NCI-H1092 treated with DMSO at 0.1 percent for 48 hours (cell line): ENCODE results near the gene C6orf132.
"Not testable (repeated sequence)": the region's sequence is repeated elsewhere in the genome, so short reads cannot be mapped to it uniquely, and the experiment has no call there.

Source experiments
- DNase-seq: peaks from one replicate; lab custom pipeline; 2025; lab: John Stamatoyannopoulos, UW

The C6orf132 gene

DNA sequence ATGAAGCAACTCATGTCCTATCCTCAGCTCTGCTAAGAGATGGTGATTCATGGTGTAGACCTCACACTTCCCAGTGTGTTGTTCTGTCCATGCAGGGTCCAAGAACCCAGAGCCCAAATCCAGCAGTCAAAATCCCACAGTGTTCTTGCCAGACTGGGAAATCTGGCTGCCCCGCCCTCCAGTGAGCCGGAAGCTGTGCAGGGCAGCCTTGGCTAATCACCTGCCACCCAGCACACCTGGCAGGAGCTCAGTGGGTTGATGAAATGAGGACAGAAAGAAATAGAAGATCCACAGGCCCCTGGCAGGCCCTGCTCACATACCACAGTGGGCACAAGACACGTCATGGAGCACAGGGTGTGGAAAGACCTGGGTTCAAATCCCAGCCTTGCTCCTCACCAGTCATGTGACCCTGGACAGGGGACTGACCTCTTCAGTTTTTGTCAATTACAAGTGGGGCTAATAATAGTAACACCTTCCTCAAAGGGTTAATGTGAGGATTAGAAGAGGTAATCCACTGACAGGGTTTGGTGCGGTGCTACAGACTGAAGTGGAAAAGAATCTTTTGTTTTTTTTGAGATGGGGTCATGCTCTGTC, 17.1 kb upstream of the C6orf132 start:
- DNase-seq, result no peak

DNA sequence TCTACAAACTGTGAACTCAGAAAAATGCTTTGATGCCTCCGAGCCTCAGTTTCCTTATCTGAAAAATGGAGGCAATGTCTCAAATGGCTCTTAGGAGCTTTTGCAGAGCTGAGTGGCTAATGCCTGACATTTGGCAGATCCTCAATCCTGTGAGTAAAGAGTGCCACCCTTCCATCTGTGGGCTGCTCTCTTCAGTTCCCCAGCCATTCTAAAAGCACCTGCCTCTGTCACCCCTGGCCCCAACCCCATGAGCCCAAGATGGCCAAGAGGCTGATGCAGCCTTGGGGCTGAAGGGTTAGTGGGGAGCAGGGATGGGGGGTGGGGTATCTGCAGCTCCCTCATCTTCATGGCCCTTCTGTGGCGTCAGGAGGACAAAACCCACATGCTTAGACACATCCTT, 16.2 kb upstream of the C6orf132 start:
- DNase-seq, result no peak

GRCh38 chr6:42158011-42158410, 15.6 kb upstream of the C6orf132 start:
- no peak for DNase-seq

DNA sequence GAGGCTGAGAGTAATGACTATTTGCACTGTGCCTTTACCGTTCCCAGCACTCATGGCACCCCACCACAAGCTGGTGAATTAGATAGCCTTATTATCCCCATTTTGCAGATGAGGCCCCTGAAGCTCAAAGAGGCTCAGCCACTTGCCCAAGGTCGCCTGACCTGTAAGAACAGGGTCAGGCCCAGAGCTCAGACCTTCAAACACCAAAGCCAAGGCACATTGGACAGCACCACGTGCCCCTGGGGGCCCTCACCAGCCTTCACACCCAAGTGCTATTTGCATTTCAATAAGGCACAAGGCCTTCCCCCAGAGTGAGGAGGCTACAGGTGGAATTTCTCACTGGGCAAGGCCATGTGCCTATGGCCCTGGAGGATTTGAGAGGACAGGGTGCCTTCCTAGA, 14.2 kb upstream of the C6orf132 start:
- DNase-seq, result no peak

DNA sequence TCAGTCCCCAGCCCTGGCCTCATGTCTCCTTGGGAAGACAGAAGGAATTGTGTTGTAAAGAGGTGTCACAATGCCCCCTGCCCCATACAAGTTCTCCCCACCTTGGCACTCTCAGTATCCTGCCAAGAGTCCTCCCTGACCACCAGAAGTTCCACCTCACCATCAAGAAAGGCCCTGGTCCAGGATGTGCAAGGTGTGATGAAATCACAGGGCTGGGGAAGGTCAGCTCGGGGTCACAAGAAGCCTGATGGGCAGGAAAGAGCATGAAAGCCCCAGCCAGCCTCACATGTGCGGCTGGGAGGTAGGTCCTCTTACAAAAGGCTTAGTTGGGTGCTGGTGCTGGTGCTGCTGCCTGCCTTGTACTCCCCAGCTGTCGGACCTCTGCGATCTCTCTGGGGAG, 12.9 kb upstream of the C6orf132 start:
- DNase-seq, result no peak

GRCh38 chr6:42154461-42155209, 12.2 kb upstream of the C6orf132 start:
- DNase-seq, result no peak

DNA sequence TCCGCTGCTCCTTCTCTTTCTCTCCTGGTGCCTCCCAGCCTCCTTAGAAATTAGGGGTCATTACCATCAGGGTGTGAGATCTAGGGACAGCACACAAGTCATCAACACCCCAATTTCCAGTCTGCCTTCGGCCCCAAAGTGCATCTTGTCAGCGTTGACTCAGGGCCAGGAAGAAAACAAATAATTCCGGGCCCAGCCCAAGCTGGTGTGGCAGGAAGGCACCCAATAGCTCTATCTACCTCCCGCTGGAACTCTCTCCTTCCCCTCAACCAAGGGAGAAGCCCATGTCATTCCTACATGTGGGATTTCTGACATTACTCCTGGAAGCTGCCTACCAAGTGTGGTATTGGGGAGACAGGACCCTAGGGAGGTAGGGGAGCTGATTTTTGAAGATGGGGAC, 11.5 kb upstream of the C6orf132 start:
- DNase-seq, result no peak

GRCh38 chr6:42152528-42153213, 10.3 kb upstream of the C6orf132 start:
- not testable (repeated sequence) for DNase-seq

DNA sequence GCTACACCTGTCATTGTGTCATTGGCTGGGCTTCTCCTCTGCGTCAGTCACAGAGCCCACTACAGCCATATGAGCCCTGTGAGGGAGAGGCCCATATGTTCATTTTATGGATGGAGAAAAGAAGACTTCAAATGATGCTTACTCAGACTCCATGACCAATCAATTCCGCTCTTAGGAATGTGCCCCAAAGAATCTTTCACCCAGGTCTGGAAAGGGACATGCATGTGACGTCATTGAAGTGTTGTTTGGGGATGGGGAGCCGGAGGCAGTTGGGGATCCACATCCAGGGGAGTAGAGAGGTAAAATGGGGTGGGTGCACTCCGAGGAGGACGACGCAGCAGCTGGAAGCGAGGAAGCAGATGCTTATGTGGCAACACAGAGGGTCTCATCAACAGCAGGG, 9.6 kb upstream of the C6orf132 start:
- DNase-seq, result no peak

- no peak for DNase-seq
Measured at GRCh38 chr6:42150254-42150653, 7.8 kb upstream of the C6orf132 start.

DNA sequence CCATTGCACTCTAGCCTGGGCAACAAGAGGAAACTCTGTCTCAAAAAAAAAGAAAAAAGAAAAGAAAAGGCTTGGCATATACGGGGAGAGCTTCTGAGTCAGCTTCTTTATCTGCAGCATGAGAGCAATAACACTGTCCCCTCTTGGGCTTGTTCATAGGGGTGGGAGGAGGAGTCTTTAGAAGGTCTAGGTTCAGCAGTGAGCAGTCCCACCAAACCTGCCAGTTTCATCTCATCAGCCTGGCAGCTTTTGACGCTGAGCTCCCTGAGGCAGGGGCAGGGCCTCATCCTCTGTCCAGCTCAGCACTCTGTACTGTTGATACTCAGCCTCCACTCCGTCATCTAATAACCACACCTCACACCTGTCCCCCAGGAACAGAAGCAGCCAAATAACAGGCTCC, 5.6 kb upstream of the C6orf132 start:
- DNase-seq, result no peak

GRCh38 chr6:42147138-42147562, 4.7 kb upstream of the C6orf132 start:
- DNase-seq, result no peak

- no peak for DNase-seq
Measured at GRCh38 chr6:42141603-42142117, 760 bp downstream of the C6orf132 start.

DNA sequence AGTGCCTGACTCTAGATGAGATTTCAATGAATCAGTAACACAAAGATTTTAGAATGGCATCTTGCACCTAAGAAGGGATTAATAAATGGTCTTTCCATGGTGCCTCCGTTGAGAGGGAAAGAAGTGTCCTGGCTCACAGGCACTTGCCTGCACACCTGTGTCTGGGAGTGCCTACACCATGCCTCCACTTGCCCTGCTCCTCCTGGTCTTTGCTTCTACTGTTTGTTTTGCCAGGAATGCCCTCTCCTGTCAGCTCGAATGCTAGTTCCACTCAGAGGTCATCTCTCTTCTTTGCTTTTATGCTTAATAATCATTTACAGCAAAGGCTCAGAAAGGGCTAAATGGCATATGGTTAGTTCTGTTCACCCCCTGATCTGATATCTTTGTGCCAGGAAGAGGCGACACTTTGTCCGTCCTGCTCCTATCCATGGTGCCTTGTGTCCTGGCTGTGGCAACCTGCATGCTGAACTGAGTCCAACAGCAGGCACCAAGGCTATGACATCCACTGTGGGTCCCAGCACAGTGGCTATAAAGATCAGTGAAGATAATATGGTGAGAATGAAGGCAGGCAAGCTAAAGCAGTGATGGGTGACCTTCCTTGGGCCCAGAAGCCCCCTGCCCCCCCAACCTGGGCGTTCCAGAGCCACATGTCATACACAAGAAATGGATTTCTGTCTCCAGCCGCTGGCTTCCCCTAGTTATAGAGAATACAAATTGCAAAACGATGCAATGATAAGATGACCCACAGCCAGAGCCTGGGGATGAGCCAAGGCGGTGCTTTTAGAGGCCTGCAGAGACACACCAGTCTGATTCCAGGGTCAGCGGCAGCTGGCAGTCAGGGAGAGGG, 1.4 kb downstream of the C6orf132 start:
- no peak for DNase-seq

- no peak for DNase-seq
Measured at GRCh38 chr6:42140032-42140431, 2.4 kb downstream of the C6orf132 start.

- DNase-seq, result no peak
Measured at GRCh38 chr6:42138630-42139619, 3.5 kb downstream of the C6orf132 start.

GRCh38 chr6:42138190-42138589, 4.2 kb downstream of the C6orf132 start:
- DNase-seq, result no peak

GRCh38 chr6:42137194-42137753, 5.1 kb downstream of the C6orf132 start:
- no peak for DNase-seq

- DNase-seq, result no peak
Measured at GRCh38 chr6:42136508-42137193, 5.8 kb downstream of the C6orf132 start.

DNA sequence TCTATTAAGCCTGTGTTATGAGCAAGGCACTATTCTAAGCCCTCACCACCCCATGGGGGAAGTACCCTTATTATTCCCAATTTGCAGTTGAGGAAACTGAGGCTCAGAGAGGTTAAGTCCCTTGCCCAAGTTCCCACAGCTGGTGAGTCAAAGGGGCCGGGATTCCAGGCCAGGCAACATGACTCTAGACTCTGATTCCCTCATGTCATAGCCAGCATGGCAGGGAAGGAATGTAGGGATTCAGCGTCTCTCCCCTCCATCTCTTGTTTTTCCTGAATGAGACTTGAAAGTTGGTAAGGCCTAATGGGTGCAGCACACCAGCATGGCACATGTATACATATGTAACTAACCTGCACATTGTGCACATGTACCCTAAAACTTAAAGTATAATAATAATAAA, 6.7 kb downstream of the C6orf132 start:
- DNase-seq, result no peak
